CD4-positive, alpha-beta T cell treated with Interleukin-17A for 1 hour (primary cell): Measurements from ENCODE around the gene SERGEF.

Experiments used
- DNase-seq: peaks from one replicate; pipeline ENCODE4 v3.0.0-alpha.2; 2020

The SERGEF gene

GRCh38 chr11:17781221-17781620, 231.6 kb downstream of the SERGEF start:
- DNase-seq, result no peak

GRCh38 chr11:17780668-17781067, 232.2 kb downstream of the SERGEF start:
- no peak for DNase-seq

GRCh38 chr11:17779861-17780594, 232.8 kb downstream of the SERGEF start:
- DNase-seq, result no peak

DNA sequence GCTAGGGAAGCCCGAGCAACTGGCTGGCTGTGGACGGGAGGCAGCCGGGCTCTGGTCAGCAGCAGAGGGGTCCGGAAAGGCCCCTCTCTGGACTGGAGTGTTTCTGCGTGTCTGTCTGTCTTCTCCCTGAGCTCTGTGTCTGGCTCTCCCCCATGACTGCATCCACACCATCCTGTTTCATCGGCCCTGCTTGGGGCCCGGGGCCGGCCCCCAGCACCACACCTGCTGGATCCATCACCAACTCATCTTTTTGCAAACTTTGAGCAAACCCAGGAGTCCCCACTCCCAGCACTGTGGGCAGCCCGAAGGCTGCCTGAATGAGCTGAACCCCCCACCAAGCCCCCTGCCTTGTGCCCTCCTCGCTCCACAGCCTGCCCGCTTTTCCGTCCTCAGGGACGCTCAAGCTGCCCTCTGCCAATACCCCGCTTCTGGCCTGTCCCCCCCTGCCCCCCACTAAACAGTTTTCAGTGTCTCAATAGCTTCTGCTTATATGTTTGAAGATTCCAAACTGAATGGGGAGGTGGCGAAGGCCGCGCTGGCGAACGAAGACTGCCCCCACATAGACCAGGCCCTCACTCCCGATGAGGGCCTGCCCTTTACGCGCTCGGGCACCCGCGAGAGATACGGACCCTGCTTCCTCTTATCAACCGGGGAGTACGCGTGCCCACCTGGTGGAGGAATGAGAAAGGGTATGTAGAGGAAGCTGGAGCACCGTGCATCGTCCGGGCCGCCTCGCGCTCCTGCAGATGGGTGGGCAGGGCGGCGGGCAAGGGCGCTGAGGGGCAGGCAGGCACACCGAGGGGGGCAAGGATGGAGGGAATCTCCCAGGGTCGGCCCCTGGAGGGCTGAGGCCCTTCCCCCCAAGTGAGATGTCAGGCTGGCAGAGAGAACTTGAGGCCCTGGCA, 233.6 kb downstream of the SERGEF start:
- no peak for DNase-seq

DNA sequence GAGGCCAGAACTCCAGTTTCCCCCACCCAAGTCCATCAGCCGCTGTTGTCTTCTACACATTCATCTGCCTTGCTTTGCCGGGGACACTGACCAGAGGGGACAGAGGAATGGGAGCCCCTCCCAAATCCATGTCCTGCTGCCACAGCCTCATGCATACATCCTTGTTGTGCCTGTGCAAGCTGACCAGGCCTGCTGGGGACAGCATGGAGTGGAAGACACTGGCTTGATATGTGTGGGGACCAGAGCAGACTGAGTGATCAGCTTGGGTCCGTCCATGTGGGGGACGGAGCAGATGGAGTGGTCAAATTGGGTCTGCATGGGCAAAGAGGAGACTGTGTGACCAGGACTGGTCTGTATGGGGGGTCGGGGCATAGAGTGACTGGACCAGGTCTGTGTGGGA, 234.5 kb downstream of the SERGEF start:
- DNase-seq, result no peak

- no peak for DNase-seq
Observed at GRCh38 chr11:17777738-17778091, 235.1 kb downstream of the SERGEF start.

DNA sequence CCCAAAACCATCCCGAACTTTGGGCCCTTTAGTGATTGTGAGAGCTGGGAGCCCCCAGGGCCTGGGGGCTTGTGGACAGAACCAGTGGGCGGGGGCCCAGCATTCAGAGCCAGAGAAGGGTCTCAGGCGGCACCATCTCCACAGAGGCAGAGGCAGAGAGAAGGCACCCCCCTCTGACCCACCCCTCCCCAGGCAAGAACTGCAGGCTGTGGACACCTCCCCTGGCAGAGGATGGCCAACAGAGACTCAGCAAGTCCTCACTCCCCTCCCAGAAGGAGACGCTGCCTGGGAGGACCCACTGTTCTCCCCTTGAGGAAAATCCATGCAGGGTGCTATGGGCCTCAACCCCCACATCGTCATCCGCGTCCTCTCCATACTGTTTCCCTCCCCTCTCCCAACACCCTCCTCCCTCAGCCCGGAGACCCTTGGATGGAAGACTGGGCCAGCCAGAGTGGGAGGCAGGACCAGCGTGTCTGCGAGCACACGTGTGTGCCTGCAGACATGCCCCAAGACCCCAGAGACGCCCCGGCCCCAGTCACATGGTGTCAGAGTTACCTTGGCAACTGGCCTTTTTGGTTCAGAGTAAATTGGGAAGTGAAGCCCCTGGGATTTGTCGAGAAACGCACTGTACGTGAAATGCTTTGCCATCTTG, 235.6 kb downstream of the SERGEF start:
- DNase-seq, result no peak

GRCh38 chr11:17776212-17776875, 236.5 kb downstream of the SERGEF start:
- DNase-seq, result no peak

- DNase-seq, result no peak
Observed at GRCh38 chr11:17775507-17776211, 237.2 kb downstream of the SERGEF start.

GRCh38 chr11:17775035-17775348, 237.9 kb downstream of the SERGEF start:
- no peak for DNase-seq

- DNase-seq, result no peak
Observed at GRCh38 chr11:17774232-17775034, 238.4 kb downstream of the SERGEF start.

- DNase-seq, result no peak
Observed at GRCh38 chr11:17773674-17774073, 239.2 kb downstream of the SERGEF start.

GRCh38 chr11:17772704-17773600, 239.9 kb downstream of the SERGEF start:
- no peak for DNase-seq

- no peak for DNase-seq
Observed at GRCh38 chr11:17771841-17772401, 240.9 kb downstream of the SERGEF start.

GRCh38 chr11:17771415-17771814, 241.4 kb downstream of the SERGEF start:
- DNase-seq, result no peak

DNA sequence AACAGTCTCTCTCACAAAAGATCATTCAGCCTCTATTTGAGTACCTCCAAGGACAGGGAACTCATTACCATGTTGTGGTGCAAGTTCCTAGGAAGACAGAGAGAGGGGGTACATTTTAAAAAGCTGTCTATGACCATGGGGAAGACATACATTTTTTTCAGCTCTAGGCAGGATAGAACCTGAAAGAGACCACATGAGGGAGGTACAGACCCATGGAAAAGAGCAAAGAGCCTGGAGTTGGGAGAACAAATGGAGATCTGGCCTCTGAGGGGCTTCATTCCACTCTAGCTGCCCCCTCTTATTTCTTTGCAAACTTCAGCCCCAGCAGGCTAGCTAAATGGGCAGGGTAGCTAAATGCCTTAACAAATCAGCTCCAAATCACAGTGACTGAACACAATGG, 241.9 kb downstream of the SERGEF start:
- no peak for DNase-seq

DNA sequence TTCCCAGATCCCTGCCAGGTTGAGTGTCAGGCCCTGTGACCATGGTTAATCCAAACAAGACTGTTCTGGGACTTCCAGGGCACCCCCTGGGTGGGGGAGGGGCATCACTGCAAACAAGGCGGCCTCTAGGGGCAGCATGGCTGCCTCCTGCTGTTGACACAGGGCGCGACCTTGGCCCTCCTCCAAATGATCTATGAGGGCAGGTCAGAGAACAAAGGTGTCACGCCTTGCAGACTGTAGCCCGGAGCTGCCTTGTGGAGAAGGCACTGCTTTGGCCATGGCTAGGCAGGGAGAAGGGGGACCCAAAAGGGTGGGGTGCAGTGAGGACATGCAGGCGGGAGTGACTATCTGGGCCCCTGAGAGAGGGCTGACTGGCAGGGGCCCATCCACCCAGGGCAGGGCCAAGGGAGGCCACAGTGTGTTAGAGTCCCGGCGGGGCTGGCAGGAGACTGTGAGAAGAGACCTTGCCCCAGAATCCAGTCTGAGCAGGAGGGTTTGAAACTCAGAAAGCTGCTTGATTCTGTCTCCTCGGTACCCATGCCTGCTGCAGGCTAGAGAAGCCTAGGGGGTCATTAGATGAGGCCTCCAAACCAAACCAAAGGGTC, 242.7 kb downstream of the SERGEF start:
- no peak for DNase-seq

GRCh38 chr11:17769218-17769617, 243.6 kb downstream of the SERGEF start:
- DNase-seq, result no peak

DNA sequence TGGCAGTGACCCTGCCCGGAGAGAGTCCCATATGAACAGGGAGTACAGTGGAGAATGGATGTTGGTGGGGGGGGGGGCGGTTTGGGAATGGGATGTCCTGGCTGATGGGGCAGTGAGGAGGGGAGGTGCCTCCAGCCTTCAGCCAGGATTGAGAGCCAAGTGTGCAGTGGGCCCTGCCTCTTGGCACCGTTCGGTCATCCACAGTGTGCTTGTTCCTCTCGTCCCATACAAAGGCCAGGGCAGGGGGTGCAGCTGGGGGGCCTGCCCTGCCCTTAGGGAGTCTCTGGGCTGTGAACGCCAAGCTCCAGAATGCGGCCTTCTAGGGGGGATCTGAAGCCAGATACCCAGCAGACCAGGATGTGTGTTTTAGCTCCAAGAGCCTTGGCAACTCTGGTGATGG, 244.3 kb downstream of the SERGEF start:
- DNase-seq, result no peak

- DNase-seq, result no peak
Observed at GRCh38 chr11:17767914-17768313, 244.9 kb downstream of the SERGEF start.
